NCI-H1436 treated with DMSO at 0.1 percent for 48 hours (cell line): ENCODE measurements around the gene KRTAP10-3.

Experiments
- DNase-seq: peaks from one replicate; lab custom pipeline; 2025; lab: John Stamatoyannopoulos, UW

The KRTAP10-3 gene

DNA sequence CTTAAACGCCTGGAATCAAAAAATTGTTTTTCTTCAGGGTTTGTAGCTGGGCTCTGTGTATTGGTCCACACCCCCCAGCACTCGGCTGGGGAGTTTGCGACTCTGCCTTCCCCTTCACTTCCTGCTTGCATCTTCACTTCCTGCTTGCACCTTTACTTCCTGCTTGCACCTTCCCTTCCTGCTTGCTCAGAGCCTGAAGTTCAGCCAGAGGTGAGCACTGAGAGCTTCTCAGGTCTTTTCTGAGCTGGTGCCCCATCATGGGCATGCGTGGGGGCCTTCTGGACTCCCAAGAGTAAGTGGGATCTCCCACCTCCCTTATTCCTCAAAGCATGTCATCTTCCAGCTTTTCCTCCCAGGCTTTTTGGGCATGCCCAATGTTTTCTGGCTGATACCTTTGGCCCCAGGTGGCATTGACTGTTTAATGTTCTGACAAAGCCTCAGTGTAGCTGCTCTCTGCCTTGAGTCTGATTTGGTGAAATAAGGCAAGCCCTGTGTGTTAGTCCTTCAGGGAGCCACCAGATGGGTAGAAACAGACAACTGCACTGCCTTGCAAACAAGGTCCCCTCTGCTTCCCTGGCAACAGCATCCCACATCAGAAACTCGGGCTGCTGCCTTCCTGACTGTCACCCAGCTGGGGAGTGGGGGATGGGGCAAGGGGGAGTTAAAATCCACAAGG, 10.8 kb downstream of the KRTAP10-3 start:
- DNase-seq, result no peak

DNA sequence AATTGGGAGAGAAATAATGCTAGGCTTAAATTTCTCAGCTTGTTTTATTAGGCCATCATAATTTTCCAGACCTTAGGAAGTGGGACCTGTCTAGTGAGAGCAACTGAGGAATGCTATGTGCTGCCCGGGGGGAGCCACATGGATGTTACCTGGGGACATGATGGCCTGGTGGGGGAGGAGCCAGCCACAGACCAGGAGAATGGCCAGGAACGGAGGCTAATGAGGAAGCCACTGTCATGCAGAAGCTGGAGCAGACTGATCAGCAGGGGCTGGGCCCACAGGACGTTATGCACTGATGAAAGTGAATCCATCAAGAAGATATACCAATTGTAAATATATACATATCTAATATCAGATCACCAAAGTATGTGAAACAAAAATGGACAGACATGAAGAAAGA, 14.0 kb downstream of the KRTAP10-3 start:
- no peak for DNase-seq

DNA sequence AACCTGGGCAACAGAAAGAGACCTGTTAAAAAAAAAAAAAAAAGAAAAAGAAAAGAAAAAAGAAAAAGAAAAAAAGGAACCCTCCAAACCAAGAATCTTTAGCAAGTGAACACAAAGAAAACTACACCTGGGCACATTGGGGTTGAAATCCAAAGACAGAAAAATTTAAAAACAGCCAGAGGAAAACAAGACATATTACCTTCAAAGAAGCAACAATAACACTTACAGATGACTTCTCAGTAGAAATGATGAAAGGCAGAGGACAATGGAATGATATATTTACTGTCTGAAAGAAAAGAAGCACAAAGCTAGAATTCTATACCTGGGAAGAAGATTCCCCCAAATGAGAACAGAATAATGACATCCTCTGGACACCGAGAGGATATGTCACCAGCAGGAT, 15.9 kb downstream of the KRTAP10-3 start:
- DNase-seq, result no peak

DNA sequence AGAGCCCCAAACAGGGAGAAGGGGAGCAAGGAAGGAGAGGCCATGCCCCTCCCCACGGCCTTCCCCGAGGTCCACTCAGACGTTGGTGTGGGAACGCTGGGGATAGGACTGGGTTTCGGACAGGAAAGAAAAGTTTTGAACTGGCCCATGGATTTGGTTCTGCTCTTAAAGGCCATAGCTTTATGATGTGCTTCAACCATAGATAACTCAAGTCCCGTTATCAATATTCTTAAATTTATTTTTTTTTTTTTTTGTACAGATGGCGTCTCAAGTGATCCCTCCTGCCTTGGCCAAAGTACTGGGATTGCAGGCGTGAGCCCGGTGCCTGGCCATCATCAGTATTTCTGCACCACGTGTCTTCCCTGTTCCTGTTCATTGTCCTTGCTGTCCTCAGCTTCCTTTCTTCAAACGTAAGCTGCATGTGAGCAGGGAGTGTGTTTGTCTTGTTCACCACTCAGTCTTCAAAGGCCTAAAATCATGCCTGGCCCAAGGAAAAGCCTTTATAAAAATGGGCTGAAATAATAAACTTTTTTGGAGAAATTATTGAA, 17.8 kb downstream of the KRTAP10-3 start:
- DNase-seq, result no peak

DNA sequence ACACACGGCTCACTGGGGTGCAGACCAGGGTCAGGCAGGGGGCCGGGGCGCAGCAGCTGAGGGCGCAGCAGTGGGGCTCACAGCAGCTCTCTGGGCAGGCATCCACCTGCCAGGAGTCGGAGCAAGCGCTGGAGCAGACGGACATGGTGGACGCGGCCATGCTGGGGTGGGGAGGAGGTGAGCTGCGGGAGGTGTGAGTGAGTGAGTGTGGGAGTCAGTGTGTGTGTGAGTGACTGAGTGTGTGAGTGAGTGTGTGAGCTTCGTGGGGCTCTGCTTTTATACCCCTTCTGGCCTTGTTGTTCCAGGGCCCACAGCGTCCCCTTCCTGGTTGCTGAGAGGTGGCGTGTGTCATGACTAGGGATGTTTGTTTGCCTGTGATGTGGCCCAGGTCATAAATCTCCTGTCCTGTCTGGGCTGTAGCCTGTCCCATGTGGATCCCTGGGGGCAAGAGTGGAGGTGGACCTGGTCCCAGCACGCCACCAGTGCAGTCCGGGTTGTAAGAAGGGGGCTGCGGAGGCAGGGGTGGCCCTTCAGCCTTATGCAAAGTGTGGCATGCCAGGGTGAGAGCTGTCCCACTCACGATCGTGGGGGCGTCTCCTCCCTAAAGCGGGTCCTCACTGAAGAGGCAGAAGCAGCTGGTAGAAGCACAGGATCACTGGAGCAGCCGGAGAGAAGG, 18.5 kb downstream of the KRTAP10-3 start, which contains the start of gene KRTAP10-1:
TSS of gene KRTAP10-1 (minus strand) at position 205 of the 676 bp plus-strand sequence. CDS start at position 160, 45 bp downstream.
- no peak for DNase-seq

DNA sequence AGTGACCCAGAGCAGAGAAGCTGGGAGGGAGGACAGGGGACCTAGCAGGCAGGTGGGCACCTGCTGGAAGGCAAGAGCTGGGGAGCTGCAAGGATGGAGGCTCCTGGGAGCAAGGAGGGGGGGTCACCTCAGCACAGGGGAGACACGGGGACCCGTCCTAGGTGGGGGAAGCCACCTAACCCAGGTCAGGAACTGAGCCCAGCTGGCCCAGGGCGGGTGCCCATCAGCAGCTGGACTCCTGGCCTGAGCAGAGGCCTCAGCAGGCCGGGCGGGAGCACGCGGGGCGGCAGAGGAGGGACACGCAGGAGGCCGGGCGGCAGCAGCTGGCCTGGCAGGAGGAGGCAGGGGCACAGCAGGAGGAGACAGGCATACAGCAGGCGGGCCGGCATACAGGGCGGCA, 19.5 kb downstream of the KRTAP10-3 start:
- DNase-seq, result no peak

DNA sequence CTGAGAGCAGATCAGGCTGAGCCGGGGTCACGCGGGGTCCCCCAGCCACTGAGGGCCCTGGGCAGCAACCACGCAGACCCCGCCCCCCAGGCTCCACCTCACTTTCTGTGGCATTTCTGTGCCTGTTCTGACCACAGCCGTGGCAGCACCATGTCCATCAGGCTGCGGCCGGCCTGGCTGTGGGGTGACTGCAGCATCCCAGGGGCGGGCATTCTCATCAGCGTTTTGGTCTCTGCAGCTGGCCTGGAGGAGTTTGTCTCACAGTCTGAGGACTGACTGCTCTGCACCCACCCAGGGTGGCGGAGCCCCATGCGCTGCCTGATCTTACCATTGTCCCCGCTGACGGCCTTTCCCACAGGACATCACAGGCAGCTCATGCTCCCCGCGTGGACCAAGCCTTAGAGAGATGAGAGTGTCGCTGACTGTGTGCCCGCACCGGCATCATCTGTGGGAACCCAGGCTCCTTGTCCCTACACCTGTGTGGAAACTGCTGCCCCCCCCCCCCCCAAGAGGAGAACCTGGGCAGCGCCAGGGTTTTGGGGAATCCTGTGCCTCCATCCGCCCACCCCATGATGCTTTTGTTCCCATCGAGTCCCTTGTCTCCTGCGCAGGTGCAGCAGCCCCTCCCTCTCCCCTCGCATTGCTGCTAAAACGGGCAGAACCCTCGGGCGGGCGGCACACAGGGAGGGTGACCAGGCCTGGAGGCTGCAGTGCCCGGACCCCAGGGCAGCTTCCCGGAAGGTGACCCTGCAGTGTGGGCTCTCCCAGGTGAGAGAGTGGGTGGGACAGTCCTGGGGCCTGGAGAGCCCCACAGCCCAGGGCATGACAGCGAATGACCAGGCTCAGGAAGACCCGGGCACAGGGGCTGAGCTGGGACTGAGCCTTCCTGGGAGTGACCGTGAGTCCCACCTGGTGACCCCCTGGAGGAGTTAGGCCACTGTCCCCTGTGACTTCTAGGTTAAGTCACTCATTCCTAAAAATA, 20.4 kb downstream of the KRTAP10-3 start:
- no peak for DNase-seq

DNA sequence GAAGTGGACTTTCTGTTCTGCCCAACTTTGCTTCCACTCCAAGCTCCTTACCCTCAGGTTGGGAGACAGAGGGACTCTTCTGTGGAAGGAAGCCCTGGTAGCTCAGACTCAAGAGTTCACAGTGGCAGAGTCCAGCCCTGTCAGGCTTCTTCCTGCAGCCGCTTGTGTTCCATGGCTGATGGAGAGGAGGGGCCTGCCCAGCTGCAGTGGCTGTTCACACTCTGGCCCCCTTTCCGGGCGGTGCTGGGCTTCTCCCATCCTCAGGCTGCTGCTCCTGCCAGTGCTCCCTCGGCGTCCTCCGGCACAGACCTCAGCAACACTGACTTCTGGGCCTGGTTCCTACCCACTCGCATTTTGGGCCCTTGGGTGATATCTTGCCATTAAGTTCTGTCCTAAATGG, 22.6 kb downstream of the KRTAP10-3 start:
- no peak for DNase-seq

DNA sequence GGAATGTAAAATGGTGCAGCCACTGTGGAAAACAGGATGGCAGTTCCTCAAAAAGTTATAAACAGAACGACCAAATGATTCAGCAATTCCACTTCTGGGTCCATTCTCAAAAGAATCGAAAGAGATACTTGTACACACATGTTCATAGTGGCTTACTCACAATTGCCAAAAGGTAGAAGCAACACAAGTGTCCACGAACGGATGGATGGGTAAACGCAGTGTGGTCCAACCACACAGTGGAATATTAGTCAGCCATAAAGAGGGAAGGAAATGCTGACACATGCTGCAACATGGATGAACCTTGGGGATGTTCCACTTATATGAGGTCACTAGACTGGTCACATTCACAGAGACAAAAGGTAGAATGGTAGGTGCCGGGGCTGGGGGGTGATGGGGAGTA, 23.9 kb downstream of the KRTAP10-3 start:
- DNase-seq, result no peak

DNA sequence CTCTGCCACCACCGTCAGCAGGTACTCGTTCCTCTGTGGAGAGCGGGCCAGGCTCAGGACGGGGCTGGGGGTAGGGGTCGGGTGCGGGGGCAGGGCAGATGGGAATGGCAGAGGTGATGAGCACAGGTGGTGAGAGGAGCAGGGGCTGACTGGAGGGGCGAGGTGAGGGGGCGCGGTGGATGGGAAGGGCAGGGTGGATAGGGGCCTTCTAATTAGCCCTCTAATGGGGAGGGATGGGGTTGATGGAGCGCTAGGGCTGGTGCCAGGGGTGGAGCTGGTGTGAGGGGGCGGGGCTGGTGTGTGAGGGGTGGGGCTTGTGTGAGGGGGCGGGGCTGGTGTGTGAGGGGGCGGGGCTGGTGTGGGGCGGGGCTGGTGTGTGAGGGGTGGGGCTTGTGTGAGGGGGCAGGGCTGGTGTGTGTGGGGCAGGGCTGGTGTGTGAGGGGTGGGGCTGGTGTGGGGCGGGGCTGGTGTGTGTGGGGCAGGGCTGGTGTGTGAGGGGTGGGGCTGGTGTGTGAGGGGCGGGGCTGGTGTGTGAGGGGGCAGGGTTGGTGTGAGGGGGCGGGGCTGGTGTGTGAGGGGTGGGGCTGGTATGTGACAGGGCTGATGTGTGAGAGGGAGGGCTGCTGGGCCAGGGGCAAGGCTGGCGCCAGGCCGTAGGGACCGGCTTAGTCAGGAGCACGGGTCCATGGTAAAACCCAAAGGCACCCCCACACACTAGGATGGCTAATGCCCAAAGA, 24.5 kb downstream of the KRTAP10-3 start:
- no peak for DNase-seq

DNA sequence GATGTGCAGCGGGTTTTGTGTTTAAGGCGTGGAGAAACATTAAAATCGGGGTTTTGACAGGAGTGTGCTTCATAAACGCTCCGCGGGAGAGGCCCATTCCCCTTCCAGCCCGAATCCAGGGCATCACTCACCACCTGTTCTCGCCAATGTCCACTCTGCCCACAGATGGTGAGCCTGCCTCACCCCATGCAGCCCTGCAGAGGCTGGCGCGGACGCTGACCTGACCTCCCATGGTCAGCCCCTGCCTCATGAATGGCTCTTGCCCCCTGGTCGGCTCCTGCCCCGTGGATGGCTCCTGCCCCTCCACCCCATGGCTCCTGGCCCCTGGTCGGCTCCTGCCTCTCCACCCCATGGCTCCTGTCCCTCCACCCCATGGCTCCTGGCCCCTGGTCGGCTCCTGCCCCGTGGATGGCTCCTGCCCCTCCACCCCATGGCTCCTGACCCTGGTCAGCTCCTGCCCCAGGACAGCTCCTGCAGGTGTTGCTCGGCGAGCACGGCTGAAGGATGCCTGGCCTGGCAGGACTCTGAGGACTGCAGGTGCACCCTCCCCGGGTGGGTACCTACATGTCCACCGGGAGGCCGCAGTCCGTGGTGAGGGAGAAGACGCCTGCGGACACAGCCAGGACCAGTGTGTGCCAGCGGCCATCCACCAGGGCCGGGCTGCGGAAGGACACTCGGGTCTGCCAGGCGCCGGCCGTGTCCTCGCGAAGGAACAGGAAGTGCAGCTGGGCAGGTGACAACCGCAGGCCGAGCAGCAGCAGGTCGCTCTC, 25.3 kb downstream of the KRTAP10-3 start:
- no peak for DNase-seq

DNA sequence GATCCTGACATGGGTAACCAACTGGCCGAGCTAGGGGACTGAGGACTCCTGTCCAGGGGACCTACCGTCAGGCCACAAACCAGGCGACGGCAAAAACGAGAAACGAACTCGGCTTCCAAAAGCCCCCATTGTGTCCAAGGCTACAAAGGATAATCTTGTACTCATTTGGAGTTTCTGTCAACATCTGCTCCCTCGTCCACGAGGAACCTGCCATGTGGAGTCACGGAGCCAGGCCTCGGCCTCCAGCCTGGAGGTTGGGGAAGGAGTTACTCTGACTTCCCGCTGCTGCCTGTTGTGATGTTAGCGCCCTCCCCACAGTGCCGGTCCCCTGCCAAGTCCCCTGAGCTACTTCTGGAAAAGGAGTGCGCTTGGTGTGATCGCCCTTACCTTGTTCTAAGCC, 25.9 kb downstream of the KRTAP10-3 start:
- DNase-seq, result no peak

DNA sequence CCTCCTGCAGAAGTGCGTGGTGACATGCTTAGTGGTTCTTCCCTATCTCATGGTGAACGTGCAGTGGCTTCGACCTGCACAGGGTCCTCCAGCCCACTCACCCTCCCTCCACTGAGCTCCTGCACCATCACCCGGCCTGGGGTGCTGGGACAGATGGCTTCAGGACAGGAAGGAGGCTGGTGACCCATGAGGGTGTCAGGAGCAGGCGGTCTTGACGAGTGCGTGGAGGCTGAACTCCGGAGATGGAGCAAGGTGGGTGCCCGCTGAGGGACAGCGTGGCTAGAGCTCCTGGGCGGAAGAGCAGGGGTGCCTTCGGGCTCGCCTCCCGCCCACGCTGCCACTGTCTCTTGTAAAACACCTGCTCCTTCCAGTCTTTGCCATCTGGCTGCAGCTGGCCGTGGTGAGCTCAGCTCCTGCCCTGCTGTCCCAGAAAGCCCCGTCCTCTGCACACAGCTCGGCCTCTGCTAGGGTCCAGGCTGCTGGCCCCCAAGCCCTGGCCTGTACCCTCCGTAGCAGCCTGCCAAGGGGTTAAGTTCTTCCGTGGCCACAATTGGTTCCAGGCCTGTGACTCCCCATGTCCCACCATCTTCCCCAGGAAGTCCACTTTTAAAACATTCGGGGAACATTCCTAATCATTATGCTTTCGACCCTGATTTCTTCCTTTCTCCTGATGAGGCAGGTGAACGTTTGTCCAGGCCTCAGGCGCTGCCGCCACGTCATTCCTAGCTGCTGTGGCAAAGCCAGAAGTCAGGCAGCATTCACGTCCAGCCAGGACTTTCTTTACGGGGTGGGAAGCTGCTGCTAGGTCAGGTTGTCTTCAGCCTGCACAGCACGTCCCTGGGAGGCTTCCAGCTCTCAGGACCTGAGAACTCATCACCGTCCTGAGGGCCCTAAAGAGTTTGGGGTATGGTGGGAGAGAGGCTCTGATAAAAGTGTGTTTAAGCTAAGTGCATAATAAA, 26.7 kb downstream of the KRTAP10-3 start:
- no peak for DNase-seq

DNA sequence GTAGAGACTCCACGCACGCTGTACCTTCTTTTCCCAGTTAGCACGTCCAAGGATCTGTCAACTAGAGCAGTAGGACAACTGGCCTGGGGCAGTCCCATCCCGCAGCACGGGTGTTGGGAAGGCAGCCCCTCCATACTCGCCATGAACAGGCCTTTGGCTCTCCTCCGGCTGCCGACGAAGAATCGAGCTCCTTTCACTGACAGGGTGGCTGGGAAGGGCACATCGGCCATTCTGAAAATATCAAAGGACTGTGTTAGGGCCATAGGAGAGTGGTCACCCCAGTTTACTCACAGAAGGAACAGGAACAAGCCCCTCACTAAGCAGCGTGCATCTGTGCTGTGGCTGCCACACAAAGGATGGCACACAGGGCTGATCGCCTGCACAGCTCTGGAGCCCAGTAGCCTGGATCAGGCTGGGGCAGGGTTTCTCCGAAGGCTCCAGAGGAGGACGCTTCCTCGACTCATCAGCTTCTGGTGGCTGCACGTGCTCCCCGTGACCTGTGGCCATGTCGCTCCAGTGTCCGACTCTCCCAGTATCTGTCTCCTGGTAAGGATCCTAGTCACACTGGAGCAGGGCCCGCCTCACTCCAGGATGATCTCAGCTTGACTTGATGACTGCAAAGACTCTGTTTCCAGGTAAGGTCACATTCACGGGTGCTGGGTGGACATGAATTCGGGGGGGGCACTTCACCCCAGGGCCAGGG, 27.5 kb downstream of the KRTAP10-3 start:
- DNase-seq, result no peak

DNA sequence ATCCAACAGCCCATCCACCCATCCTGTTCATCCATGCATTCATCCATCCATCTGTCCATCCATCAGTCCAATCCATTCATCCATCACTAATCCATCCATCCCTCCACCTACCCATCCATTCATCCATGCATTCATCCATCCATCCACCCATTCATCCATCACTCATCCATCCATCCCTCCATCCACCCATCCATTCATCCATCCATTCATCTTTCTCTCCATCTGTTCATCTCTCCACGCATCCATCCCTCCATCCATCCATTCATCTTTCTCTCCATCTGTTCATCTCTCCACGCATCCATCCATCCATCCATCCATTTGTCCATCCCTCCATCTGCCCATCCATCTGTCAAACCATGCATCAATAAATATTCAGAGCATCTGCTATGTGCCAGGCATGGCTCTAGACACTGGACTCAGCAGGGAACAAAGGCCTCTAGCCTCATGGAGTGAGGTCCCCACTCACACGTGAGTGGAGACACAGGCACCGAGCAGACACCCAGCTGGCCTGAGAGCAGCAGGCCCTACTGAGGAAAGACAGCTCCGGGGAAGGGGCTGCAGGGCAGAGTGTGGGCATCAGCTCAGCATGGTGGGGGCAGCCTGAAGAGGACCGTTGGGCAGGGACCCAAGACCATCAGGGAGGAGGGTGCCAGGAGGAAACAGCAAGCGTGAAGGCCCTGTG, 28.2 kb downstream of the KRTAP10-3 start:
- DNase-seq, result no peak

DNA sequence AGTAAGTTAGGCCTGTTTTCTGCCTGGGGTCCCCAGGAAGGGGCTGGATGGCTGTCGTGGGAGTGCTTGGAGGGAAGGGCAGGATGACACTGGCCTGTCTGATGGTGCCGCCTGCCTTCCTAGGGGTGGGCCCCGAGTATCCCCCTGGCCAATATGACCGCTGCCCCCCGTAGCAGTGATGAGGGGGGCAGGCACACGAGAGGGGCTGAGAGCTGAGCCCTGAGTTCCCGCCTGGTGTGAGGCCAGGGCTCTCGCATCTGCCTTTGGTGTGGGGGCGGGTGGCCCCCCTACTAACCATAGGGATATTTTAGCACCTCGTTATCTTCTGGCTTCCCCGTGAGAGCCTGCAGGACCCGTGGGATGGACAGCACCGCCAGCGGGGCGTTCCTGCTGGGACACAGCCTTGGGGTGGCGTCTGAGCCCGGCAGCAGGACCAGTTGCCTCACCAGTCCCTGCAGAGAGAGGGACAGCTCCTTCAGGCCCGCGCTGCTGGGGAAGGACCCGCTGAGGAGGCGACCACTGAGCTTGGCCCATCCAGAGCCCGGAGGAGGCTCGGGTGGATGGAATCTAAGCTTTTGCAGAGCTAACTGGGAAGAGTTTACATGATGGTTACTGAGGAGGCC, 29.0 kb downstream of the KRTAP10-3 start:
- no peak for DNase-seq

DNA sequence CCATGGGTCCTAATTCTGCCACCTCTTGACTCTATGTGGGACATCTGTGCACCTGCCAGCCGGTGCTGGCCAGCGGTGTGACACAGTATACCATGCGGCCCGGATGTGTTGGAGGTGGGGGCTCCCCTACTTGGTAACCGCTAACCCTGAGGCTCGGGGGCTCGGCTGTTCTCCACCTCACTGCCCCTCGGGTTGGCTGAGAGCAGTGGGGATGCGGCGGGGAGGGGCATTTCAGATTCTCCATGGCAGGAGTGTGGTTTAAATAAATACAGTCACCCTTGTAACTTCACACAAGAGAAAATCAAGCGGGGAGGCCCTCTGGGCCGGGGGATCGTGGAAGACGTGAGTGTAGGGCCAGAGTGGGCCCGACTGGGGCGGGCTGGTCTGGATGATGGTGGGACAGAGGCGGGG, 29.6 kb downstream of the KRTAP10-3 start:
- DNase-seq, result no peak

DNA sequence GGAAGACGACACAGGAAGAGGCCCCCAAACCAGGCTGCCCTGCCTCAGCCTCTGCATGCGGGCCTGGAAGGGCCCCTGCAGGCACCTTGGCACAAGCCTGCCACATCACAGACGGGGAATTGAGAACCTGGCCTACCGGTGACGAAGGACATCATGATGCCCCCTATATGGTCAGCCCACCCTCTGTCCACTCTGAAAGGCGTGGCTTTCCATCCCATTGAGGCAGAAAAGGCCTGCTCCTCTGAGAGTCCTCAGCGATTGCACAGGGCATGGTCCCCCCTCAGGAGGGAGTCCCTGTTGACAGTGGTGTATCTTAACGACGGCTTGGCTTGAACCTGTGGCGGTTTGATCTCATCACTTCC, 30.0 kb downstream of the KRTAP10-3 start:
- no peak for DNase-seq
